GM23338 (cell line): Measurements from ENCODE around the gene PRKAB2. TPM values are rescaled to one million over a fixed set of nuclear protein-coding genes. Genes with fewer than 3 reads are reported as not detected.

ENCODE experiments used
- ATAC-seq: fragments of 200-7000 bp; cut with Tn5 transposase; 3 replicates; pipeline ENCODE4 v1.9.1; 2020
- DNase-seq: peaks from one replicate; pipeline ENCODE4 v3.0.0-alpha.2; 2015; ENCODE audit warnings: low spot score
- H2AFZ ChIP-seq: fragments of 200-600 bp; sonication (generic); 2 replicates; pipeline ENCODE4 v1.8.0; 2016; ENCODE audit warnings: antibody characterized with exemption, mild to moderate bottlenecking, moderate library complexity
- H3F3A ChIP-seq: fragments of 200-600 bp; sonication (generic); replicated peaks from 2 replicates; pipeline ENCODE4 v1.8.0; 2017; ENCODE audit warnings: antibody characterized with exemption, mixed run types, low read depth
- H3K27ac ChIP-seq: fragments of 200-600 bp; sonication (generic); 2 replicates; pipeline ENCODE4 v1.6.1; 2016; ENCODE audit warnings: low read depth
- H3K27me3 ChIP-seq: fragments of 200-600 bp; sonication (generic); 2 replicates; pipeline ENCODE4 v1.8.0; 2016; ENCODE audit warnings: mild to moderate bottlenecking, mixed run types, moderate library complexity; ENCODE audit not compliant: insufficient read depth
- H3K36me3 ChIP-seq: fragments of 200-600 bp; sonication (generic); 2 replicates; pipeline ENCODE4 v1.8.0; 2016; ENCODE audit warnings: mild to moderate bottlenecking; ENCODE audit not compliant: insufficient read depth
- H3K4me1 ChIP-seq: fragments of 200-600 bp; sonication (generic); 2 replicates; pipeline ENCODE4 v1.8.0; 2016; ENCODE audit warnings: mild to moderate bottlenecking, moderate library complexity; ENCODE audit not compliant: insufficient read depth
- H3K4me2 ChIP-seq: fragments of 200-600 bp; sonication (generic); 2 replicates; pipeline ENCODE4 v1.7.1; 2017; ENCODE audit warnings: mixed run types
- H3K4me3 ChIP-seq: fragments of 200-600 bp; sonication (generic); 2 replicates; pipeline ENCODE4 v1.6.1; 2016; ENCODE audit warnings: mixed run types
- H3K79me2 ChIP-seq: fragments of 200-600 bp; sonication (generic); replicated peaks from 2 replicates; pipeline ENCODE4 v1.8.0; 2017; ENCODE audit warnings: mild to moderate bottlenecking; ENCODE audit not compliant: insufficient read depth
- H3K9me2 ChIP-seq: fragments of 200-600 bp; sonication (generic); 2 replicates; pipeline ENCODE4 v1.8.0; 2017; ENCODE audit not compliant: insufficient read depth
- H4K20me1 ChIP-seq: fragments of 200-600 bp; sonication (generic); replicated peaks from 2 replicates; pipeline ENCODE4 v1.8.0; 2017; ENCODE audit warnings: mild to moderate bottlenecking; ENCODE audit not compliant: insufficient read depth
- H3K27ac Mint-ChIP-seq: 2 replicates; pipeline ENCODE4 v1.8.0; 2020; ENCODE audit warnings: inconsistent platforms, mild to moderate bottlenecking, moderate library complexity, mixed read lengths
- H3K27me3 Mint-ChIP-seq: 3 replicates; pipeline ENCODE4 v1.8.0; 2022; ENCODE audit warnings: low read depth, mild to moderate bottlenecking, moderate library complexity, mixed read lengths, inconsistent platforms; ENCODE audit not compliant: insufficient read depth, poor library complexity
- H3K36me3 Mint-ChIP-seq: 3 replicates; pipeline ENCODE4 v1.8.0; 2021; ENCODE audit warnings: low read depth, mild to moderate bottlenecking, inconsistent platforms, moderate library complexity, mixed read lengths
- H3K4me1 Mint-ChIP-seq: 3 replicates; pipeline ENCODE4 v1.8.0; 2020; ENCODE audit warnings: mild to moderate bottlenecking, inconsistent platforms, mixed read lengths
- H3K4me3 Mint-ChIP-seq: 3 replicates; pipeline ENCODE4 v1.8.0; 2021; ENCODE audit warnings: moderate library complexity, mild to moderate bottlenecking, inconsistent platforms, mixed read lengths
- H3K9me3 Mint-ChIP-seq: 3 replicates; pipeline ENCODE4 v1.8.0; 2020; ENCODE audit warnings: moderate library complexity, mild to moderate bottlenecking, inconsistent platforms, mixed read lengths
- CREB1 ChIP-seq: fragments of 250-450 bp; sonication (Bioruptor Pico); IDR thresholded peaks from 2 replicates; pipeline ENCODE4 v1.5.0; 2020; ENCODE audit warnings: low read depth, mild to moderate bottlenecking, moderate library complexity
- EZH2phosphoT487 ChIP-seq: fragments of 200-600 bp; sonication (generic); IDR thresholded peaks from one replicate; pipeline ENCODE4 v1.8.1; 2018; ENCODE audit warnings: antibody characterized with exemption; ENCODE audit not compliant: unreplicated experiment
- JUNB ChIP-seq: IDR thresholded peaks from one replicate; pipeline ENCODE4 v1.6.1; 2016; ENCODE audit warnings: antibody characterized with exemption; ENCODE audit not compliant: unreplicated experiment
- POLR2AphosphoS5 ChIP-seq: IDR thresholded peaks from 2 replicates; pipeline ENCODE4 v1.6.1; 2016; ENCODE audit warnings: antibody characterized with exemption, low read depth
- STAT1 ChIP-seq: IDR thresholded peaks from one replicate; pipeline ENCODE4 v1.6.1; 2016; ENCODE audit warnings: antibody characterized with exemption; ENCODE audit not compliant: unreplicated experiment
- ZNF114 ChIP-seq: fragments of 250-450 bp; sonication (Bioruptor Pico); IDR thresholded peaks from 2 replicates; pipeline ENCODE4 v1.5.0; 2020; ENCODE audit warnings: mild to moderate bottlenecking, moderate library complexity
- ZNF331 ChIP-seq: fragments of 250-450 bp; sonication (Bioruptor Pico); IDR thresholded peaks from 2 replicates; pipeline ENCODE4 v1.5.0; 2020; ENCODE audit warnings: low read depth, mild to moderate bottlenecking, moderate library complexity
- polyA plus RNA-seq: library from polyadenylated mRNA; unstranded; fragments of >200 nt; fragmentation: Nextera tagmentation; extraction: Ambion mirVana; gene quantifications from 2 replicates; pipeline ENCODE4 v1.2.1, GENCODE V29; 2016
- total RNA-seq: library from RNA; depleted of rRNA; stranded (reverse); fragments of >200 nt; shearing (Covaris generic); gene quantifications from 2 replicates; pipeline ENCODE4 v1.2.3, GENCODE V29; 2014
- TF ChIP-seq, protein P1 (sequence below): IDR thresholded peaks from one replicate; pipeline ENCODE4 v1.6.1; 2018; ENCODE audit warnings: antibody characterized with exemption; ENCODE audit not compliant: unreplicated experiment
- TF ChIP-seq, protein P2 (sequence below), 2 experiments: fragments of 200-600 bp in 1 of 2; sonication (generic) in 1 of 2; conservative IDR thresholded peaks; 2 replicates each; pipeline versions ENCODE4 v1.5.1 to v1.6.1; 2016 to 2017; ENCODE audit warnings: antibody characterized with exemption in 2 of 2, low read depth in 2 of 2, mild to moderate bottlenecking in 2 of 2, moderate library complexity in 1 of 2
- TF ChIP-seq, protein P3 (sequence below): IDR thresholded peaks from 2 replicates; pipeline ENCODE4 v1.6.1; 2016; ENCODE audit warnings: antibody characterized with exemption

Gene PRKAB2
- total and polyA plus RNA-seq, 2 experiments from 2014 or later = 15.9 to 32.2 TPM

DNA sequence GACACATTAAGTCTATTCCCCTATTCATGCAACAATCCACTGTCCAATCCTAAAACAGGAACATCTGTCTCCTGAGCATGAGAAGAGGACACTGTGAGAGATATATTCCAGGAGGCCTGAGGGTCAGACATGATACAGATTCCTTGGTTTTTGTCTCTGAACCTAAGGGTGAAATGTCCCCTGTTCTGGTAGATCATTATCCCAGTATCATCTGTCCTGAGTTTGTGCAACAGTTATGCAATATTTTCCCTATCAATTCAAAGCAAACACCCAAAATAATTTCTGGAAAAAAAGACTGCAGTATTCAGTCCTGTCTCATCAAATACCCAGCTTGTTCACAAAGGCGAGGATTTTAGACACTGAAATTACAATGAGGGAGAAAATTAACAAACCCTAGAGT lies 61.4 kb downstream of the PRKAB2 start:
- Histone ChIP-seq H3F3A (no peaks in the 10 kb centered on the region), H3K27me3 (no peaks in the 10 kb centered on the region), H3K9me2 (0 out of 2 replicates have a peak, but pooled peaks cover 3% of the 10 kb centered on the region), H3K79me2 (no peaks in the 10 kb centered on the region), H3K4me3 (no peak overlapping the region), H3K4me1 (no peaks in the 10 kb centered on the region), H3K27ac (no peak overlapping the region), H3K36me3 (no peaks in the 10 kb centered on the region), H4K20me1 (no peaks in the 10 kb centered on the region), H2AFZ (no peak overlapping the region), H3K4me2 (no peak overlapping the region)
- ATAC-seq (no peak), DNase-seq (no peak)
- no peak overlapping the region for H3K4me3 Mint-ChIP-seq
- no peak overlapping the region for H3K27ac Mint-ChIP-seq
- peaks cover 2% of the 10 kb centered on the region for H3K27me3 Mint-ChIP-seq
- no peaks in the 10 kb centered on the region for H3K36me3 Mint-ChIP-seq
- TF ChIP-seq JUNB (no peak), POLR2AphosphoS5 (no peak)
- no peaks in the 10 kb centered on the region for H3K4me1 Mint-ChIP-seq
- no peaks in the 10 kb centered on the region for H3K9me3 Mint-ChIP-seq

DNA sequence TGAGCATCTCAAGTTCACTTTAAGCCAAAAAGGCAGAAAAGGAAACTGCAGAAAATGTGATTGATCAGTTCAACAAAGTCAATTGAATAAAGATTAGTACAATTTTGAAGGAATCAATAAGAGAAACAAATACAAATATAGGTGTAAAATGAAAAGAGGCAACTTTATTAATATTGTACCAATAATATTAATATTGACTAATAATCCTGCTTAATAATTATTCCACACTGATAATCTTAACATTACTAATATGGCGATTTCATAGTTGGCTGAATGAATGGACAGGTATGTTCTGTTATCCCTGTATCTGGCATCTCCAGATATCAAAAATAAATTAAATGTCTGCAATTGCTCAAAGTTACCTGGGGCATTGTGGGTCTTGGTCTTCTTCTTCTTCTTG lies 61.8 kb downstream of the PRKAB2 start:
- H3K27ac ChIP-seq = no peak overlapping the region
- Mint-ChIP-seq H3K4me1 (no peaks in the 10 kb centered on the region), H3K27ac (no peak overlapping the region), H3K36me3 (no peaks in the 10 kb centered on the region), H3K4me3 (no peak overlapping the region), H3K27me3 (peaks cover 2% of the 10 kb centered on the region), H3K9me3 (no peaks in the 10 kb centered on the region)
- DNase-seq (no peak), ATAC-seq (no peak)
- H3K27me3 ChIP-seq = no peaks in the 10 kb centered on the region
- no peak overlapping the region for H3K4me3 ChIP-seq
- H2AFZ ChIP-seq = no peak overlapping the region
- no peaks in the 10 kb centered on the region for H3K36me3 ChIP-seq
- H3F3A ChIP-seq = no peaks in the 10 kb centered on the region
- no peaks in the 10 kb centered on the region for H3K79me2 ChIP-seq
- H3K4me1 ChIP-seq = no peaks in the 10 kb centered on the region
- H3K4me2 ChIP-seq = no peak overlapping the region
- H4K20me1 ChIP-seq = no peaks in the 10 kb centered on the region
- 0 out of 2 replicates have a peak, but pooled peaks cover 3% of the 10 kb centered on the region for H3K9me2 ChIP-seq
- TF ChIP-seq, protein P1, sequence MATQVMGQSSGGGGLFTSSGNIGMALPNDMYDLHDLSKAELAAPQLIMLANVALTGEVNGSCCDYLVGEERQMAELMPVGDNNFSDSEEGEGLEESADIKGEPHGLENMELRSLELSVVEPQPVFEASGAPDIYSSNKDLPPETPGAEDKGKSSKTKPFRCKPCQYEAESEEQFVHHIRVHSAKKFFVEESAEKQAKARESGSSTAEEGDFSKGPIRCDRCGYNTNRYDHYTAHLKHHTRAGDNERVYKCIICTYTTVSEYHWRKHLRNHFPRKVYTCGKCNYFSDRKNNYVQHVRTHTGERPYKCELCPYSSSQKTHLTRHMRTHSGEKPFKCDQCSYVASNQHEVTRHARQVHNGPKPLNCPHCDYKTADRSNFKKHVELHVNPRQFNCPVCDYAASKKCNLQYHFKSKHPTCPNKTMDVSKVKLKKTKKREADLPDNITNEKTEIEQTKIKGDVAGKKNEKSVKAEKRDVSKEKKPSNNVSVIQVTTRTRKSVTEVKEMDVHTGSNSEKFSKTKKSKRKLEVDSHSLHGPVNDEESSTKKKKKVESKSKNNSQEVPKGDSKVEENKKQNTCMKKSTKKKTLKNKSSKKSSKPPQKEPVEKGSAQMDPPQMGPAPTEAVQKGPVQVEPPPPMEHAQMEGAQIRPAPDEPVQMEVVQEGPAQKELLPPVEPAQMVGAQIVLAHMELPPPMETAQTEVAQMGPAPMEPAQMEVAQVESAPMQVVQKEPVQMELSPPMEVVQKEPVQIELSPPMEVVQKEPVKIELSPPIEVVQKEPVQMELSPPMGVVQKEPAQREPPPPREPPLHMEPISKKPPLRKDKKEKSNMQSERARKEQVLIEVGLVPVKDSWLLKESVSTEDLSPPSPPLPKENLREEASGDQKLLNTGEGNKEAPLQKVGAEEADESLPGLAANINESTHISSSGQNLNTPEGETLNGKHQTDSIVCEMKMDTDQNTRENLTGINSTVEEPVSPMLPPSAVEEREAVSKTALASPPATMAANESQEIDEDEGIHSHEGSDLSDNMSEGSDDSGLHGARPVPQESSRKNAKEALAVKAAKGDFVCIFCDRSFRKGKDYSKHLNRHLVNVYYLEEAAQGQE = no peak
- TF ChIP-seq STAT1 (no peak), EZH2phosphoT487 (no peak), ZNF114 (CRISPR knock-in tag) (no peak), CREB1 (CRISPR knock-in tag) (no peak), ZNF331 (CRISPR knock-in tag) (no peak)
- TF ChIP-seq, protein P2, sequence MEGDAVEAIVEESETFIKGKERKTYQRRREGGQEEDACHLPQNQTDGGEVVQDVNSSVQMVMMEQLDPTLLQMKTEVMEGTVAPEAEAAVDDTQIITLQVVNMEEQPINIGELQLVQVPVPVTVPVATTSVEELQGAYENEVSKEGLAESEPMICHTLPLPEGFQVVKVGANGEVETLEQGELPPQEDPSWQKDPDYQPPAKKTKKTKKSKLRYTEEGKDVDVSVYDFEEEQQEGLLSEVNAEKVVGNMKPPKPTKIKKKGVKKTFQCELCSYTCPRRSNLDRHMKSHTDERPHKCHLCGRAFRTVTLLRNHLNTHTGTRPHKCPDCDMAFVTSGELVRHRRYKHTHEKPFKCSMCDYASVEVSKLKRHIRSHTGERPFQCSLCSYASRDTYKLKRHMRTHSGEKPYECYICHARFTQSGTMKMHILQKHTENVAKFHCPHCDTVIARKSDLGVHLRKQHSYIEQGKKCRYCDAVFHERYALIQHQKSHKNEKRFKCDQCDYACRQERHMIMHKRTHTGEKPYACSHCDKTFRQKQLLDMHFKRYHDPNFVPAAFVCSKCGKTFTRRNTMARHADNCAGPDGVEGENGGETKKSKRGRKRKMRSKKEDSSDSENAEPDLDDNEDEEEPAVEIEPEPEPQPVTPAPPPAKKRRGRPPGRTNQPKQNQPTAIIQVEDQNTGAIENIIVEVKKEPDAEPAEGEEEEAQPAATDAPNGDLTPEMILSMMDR (conservative IDR thresholded peaks at IDR 0.05; ENCODE audit: low read depth in 2 of 2) = no peak
- TF ChIP-seq, protein P3, sequence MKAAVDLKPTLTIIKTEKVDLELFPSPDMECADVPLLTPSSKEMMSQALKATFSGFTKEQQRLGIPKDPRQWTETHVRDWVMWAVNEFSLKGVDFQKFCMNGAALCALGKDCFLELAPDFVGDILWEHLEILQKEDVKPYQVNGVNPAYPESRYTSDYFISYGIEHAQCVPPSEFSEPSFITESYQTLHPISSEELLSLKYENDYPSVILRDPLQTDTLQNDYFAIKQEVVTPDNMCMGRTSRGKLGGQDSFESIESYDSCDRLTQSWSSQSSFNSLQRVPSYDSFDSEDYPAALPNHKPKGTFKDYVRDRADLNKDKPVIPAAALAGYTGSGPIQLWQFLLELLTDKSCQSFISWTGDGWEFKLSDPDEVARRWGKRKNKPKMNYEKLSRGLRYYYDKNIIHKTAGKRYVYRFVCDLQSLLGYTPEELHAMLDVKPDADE = no peak
